HG03439 (cell line): ENCODE data around the gene BPIFB4.

Source experiments
- ATAC-seq: cut with Tn5 transposase; IDR thresholded peaks from one replicate; pipeline ENCODE4 v1.9.1; 2021; ENCODE audit warnings: mild to moderate bottlenecking, moderate library complexity; ENCODE audit not compliant: unreplicated experiment

BPIFB4 gene

DNA sequence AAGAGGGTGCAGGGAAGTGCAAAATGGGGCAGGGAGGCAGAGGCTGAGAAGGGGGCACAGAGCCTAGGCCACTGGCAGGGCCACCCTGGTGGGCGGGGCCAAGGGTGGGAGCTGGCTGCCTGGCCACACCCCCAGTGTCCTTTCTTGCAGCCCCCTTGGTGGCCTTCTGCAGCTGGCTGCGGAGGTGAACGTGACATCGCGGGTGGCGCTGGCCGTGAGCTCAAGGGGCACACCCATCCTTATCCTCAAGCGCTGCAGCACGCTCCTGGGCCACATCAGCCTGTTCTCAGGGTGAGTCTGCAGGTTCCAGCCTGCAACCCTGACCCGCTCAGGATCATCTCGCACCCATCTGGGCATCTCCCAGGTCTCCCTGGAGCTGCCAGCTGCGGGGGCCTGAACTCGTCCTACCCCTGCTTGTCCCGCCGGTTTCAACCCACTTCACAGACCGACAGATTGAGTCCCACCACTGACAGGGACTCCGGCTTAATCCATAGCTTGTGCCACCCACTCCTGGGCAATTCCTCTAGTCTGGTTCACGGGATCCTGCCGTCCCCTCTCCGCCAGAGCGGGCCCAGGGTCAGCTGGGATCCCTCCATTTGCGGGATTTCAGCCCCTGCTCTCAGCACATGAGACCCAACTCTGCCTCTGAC is 19.6 kb upstream of the BPIFB4 start:
- ATAC-seq: no peak

DNA sequence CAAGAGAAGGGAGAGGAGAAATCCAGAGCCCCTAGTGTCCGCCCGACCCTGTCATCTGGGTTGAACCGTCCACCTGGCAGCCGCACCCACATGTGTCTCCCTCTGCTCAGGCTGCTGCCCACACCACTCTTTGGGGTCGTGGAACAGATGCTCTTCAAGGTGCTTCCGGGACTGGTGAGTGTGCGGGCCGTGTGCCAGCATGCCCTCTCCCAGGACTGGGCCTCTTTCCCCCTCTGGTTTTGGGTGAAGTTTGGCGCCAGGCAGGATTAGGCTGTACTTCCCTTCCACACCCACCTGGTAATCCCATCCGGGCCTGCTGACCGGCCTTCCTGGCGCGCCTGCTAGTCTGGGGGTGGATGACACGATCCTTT is 17.8 kb upstream of the BPIFB4 start:
- ATAC-seq: no peak

DNA sequence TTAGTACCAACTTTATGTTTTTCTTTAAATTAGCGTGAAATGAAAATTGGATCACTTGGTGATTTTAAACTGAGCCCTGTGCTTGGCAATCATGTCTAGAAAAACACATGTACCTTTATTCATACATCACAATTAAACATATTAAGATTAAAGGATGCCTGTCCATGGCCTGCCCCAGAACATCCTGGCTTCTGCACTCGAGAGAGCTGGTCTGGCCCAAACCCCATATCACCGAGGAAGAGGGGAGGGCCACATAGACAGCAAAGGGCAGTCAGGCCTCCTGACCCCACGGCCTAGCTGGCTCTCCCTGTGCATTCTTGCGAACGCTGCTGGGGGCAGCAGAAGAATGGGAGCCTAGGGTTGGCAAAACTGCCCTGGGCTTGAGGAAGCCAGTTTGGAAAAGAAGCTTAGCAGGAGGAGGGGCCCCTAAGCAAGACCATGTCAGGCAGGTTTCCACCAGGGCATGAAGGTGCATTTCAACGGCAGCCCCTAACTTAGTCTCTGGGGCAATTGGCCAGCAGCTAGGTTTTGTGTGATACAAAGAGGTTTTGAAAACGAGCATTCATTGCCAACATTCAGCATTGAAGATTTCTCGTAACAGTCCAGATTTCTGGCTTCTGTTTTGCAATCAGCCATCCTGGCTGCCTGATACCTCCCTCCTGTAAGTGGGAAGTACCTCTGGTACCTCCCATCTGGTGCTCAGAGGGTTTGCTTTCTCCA is 17.2 kb upstream of the BPIFB4 start:
- no peak for ATAC-seq

DNA sequence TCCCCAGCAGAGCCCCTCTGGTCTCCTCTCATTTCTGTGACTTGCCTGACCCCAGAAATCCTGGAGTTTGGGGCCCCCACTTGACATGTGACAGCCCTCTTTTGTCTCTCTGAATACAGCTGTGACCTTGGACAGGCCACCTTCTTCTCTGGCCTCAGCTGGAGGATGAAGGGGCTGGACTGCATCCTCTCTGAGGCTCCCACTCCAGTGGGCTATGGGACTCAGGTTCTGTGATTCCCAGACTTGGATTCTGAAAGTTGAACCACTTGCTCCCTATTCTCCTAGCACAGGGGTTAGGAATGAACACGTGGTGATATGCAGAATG is 16.7 kb upstream of the BPIFB4 start:
- no peak for ATAC-seq

DNA sequence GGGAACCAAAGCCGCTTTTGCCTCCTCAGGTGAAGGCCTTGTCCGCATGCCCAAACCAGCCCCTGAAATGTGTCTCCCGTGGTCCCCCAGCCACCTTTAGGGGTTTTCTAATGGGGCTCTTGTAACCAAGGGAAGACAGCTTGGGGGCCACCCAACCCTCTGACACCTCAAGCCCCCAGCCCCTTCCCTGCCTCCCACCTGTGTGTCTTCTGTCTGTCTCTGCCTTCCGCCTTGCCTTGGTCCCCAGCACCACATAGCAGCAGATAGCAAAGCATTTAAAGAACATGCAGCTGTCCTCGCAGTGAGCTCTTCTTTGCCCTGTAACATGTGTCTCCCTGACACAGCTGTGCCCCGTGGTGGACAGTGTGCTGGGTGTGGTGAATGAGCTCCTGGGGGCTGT is 16.2 kb upstream of the BPIFB4 start:
- ATAC-seq: no peak

DNA sequence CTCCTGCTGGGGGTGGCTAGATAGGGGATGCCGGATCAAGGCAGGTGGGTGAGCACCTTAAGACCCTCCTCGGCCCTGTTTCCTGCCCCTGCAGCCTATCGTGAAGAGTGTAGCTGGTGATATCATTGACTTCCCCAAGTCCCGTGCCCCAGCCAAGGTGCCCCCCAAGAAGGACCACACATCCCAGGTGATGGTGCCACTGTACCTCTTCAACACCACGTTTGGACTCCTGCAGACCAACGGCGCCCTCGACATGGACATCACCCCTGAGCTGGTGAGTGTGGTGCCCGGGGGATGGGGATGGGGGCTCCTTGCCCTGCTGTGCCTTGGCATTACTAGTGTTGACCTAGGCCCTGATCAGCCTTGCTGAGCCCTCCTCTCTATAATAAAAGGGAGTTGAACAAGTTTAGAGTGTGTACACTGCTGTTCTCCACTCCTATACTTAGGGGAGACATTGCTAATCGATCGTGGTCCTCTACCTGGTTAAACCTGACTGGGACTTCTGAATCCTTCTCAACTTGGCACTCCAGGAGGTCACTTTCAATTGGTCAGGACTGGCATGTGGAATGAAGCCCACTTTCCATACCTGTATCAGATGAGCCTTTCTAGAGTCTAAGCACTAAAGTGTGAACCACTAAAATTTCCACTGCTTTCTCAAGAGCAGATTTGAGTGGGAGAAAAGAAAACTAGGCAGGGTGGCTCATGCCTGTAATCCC is 14.7 kb upstream of the BPIFB4 start:
- ATAC-seq: no peak

DNA sequence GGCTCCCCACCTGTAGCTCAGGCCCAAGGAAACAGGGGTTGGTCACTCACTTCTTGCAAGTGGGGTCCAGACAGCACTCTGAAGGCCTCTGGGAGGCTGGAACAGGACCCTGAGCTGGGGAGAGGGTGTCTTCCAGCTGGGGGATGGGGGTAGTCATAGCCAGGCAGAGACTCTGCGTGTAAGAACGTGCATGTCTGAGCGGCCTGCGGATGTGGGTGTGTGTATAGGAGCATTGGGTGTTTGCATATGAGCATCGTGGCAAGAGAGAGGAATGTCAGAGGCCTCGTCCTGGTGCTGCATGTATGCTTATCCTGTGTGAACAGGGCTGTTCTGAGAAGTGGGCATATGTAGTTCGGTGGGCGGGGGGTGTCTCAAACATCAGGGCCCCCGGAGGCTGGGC is 13.7 kb upstream of the BPIFB4 start:
- no peak for ATAC-seq

DNA sequence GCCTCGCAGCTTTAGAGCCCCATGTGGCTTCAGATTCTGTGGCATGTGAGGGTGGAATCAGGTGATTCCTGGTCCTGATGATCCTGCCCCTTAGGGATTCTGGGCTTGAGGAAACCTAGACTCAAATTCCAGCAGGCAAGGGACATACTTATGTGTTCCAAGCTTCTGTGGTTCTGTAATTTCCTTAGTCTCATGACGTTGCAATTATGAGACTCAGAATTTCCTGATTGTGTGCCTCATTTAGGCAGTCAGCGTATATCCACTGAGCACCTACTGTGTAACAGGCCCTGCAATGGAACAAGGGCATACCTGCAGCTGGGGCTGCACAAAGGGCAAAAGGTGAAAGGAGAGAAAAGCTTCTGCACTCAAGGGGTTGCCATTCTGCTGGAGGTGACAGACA is 11.6 kb upstream of the BPIFB4 start:
- no peak for ATAC-seq

DNA sequence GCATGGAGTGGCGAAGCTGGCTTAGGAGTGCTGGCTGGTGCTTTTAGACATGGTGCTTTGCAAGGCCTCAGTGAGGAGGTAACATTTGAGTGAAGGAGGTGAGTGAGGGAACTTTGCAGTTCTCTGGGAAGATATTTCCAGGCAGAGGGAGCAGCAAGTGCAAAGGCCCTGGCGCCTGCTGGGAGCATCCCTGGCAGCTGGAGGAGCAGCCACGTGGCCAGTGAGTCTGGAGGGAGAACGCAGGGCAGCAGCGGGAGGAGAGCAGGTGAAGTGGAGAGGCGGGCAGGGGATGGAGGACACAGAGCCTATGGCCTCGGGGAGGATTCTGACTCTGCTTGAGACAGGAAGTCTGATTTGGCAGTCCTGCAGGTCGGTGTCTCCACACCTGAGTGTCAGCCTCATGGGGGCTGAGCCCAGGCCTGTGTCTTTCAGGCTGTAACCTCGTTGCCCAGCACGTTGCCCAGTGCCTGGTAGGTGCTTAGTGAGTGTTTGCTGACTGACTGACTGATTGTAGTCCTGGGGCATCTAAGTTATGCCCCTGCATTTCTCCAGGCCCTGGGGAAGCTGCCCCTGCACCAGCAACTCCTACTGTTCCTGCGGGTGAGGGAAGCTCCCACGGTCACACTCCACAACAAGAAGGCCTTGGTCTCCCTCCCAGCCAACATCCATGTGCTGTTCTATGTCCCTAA is 11.0 kb upstream of the BPIFB4 start:
- no peak for ATAC-seq

DNA sequence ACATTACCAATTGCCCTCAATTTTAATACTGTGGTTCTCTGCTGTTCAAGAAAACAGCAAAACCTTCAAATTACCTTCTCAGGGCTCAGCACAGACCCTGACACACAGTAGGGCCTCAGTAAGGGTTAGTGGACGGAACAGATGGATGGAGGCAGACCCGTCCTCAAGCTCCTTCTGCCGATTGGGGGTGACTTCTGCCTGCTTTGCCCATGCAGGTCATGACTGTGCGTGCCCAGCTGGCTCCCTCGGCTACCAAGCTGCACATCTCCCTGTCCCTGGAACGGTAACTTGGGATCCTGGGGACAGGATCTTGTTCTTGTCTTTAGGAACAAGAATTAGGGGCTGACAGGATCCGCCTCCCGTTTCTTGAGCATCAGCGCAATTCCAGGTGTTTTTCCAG is 9.8 kb upstream of the BPIFB4 start:
- ATAC-seq: no peak

DNA sequence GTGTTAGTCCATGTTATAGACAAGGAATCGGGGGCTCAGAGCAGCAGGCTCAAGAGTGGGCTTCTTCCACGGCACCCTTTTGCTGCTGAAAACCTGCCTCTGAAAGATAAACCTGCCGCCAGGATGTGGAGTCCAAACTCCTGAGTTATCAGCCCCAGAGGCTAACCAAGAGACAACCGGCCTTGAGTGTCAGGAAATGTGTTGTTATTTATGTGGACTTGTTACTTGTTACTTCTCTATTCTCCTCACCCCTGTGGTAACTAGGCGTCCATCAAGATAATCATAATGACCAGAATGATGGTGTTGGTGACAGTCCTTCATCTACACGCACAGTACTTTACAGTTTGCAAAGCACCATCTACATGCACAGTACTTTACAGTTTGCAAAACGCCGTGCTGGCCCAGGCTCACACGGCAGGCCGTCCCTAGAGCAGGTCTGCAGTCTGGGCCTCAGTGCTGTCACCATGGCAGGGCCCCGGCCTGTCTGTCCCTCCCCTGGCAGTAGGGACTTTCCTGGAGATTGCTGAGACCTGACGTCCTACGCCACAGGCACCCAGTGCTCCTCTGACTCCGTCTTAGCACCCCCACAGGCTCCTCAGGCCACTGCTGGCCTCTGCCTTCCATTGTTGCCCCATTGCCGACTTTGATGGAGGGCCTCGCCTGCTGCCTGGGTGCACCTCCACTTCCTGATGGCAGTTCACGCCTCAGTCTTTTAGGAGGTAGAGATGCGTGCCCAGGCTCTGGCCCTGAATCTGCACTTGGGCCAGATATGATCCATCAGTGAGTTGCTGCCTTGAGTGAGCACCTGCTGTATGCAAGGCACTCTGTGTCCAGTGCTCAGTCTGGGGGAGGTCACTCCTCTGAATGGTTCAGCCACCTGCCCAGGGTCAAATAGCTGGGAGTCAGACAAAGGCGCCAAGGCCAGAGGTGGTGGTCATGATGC is 9.1 kb upstream of the BPIFB4 start:
- no peak for ATAC-seq

DNA sequence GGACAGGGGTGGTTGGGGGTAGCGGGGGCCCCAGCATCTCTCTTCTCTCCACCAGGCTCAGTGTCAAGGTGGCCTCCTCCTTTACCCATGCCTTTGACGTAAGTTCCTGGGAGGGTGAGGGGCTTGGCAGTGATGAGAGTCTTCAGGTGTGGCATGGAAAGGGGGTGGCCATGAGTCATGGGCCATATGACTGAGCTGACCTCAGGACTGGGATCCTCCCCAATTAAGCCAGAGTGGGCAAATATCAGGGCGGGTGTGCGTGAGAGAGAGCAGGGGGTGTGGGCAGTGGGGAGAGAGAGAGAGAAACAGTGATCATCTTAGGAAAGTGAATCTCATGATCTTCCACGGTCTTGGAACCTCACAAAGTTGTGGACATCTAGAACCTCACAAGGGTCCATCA is 8.2 kb upstream of the BPIFB4 start:
- ATAC-seq: no peak

DNA sequence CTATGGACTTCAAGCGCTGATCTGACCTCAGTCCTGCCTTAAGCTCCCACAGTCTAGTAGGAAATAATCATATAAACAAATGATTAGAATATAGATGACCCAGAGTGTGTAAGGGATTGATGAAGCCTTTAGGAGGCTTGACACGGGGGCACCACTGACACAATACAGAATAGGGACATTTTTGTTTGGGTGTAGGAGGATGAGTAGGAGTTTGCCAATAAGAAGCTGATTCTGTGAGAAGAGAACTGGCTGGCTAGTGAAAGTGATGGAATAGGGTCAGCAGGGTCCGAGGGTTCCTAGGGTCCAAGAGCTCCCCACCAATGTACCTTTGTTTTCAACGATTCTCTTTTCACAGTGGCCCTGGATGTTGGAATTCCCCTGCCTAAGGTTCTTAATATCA is 7.1 kb upstream of the BPIFB4 start:
- no peak for ATAC-seq

DNA sequence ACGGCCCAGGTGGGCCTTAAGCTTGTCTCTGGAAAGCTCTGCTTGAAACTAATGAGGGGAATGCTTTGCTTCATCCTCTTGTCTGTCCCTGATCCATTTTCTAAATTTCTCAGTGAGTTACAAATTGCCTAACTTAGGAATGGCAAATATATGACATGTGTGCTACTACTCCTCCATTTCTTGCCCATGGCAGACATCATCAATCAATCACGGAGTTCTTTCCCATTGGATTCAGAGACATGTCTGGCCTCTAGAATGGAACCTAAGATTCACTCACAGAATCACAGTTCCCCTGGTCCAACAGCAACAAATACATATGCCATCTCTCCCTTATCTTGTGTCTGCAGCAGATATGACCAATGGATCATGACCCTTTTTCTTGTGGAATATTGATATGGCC is 6.6 kb upstream of the BPIFB4 start:
- no peak for ATAC-seq

DNA sequence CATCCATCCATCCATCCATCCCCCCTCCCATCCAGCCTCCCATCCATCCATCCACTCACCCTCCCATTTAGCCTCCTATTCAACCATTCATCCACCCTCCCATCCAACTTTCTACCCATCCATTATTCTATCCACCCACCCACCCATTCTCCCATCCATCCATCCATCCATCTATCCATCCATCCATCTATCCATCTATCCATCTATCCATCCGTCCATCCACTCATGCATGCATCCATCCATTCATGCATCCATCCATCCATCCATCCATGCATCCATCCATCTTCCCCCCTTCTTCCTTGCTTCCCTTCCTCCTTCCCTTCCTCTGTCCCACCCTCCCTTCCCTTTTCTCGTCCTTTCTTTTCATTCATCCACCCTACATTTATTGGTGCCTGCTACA is 4.8 kb upstream of the BPIFB4 start:
- ATAC-seq: no peak

DNA sequence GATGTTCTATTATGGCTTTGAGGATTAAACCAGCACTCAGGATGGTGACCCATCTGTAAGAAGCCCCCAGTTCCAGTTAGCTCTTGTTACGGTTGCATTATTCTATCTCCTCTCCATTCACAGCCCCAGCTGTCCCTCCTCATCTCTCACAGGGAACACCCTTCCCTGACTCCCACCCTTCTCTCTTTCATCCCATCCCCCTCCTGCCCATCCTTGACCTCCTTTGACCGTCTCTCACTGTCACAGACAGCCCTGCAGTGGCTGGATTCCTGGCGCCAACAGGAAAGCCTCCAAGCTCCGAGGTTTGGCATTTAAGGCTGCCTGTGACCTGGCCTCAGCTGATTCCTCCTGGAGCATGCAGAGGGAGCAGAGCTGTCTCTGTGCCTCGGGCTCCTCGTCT is 4.2 kb upstream of the BPIFB4 start:
- no peak for ATAC-seq

DNA sequence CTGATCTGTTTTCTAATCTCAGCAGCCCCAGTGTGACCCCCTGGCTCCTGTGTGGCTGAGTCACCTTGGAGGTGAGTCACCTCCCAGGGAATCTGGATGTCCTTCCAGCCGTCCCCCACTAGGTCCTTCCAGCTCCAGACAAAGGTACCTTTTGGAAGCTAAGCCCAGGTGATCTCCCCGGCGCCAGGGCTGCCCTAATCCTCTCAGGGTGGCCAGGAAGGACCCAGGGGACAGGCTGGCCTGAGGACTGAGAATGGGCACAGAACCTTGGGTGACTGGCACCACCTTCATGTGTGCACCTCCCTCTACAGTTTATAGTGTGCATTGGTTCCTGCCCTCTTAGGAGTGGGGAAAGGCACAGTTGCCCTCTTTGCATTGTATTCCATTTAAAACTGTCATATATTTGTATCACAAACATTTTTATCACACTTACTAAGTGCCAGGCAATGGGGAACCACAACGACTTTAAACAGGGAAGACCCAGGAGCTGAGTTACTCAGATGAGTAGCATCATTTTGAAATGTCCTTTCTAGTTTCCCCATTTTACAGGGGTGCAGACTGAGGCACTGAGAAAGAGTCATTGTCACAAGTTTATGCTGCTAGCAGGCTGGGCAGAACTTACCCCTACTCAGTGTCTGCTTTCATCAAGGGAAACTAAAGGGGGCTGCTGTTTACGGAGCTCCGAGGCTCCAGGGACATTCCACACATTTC is 2.6 kb upstream of the BPIFB4 start:
- ATAC-seq: no peak

DNA sequence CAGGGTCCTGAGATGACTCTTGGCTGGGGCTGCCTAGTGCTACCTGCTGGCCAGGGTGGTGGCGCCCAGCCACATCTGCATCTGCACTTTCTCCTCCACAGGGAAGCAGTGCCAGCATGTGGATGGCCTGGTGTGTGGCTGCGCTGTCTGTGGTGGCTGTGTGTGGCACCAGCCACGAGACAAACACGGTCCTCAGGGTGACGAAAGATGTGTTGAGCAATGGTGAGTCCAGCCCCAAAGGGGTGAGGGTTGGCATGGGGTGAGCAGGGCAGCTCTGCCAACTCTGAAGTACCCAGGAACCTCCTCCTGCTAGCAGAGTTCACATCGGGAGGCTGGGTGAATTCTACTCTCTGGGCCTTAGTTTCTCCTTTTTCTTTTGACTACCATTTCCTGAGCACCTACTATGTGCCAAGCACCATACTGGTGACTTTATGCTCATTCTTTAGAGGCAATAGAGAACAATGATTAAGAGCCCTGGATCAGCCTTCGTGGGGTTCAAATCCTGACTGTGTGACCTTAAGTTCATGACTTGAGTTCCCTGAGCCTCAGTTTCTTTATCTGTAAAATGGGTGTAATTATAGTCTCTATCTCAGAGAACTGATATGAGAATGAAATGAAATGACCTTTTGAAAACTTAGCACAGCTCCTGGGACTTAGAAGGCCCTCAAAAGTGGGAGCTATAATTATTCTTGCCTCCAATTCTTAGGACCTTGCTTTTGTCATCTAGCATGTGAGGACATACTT is 2.1 kb downstream of the BPIFB4 start:
- no peak for ATAC-seq

DNA sequence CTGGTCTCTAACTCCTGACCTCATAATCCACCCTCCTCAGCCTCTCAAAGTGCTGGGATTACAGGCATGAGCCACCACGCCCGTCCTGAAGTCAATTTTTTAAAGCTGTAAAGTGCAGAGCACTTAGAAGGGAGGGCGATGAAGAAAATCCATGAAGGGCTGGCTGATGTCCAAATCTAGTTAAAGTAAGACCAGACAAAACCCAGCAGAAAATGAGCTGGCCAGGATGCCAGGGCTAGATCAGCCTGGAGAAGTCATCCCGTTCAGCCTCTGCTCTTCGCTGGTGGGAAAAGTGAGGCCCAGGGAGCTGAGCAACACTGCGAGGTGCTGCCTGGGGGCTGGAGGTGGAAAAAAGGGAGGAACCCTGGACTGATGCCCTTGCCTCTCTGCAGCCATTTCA is 3.1 kb downstream of the BPIFB4 start:
- ATAC-seq: no peak
